Activated naive CD4-positive, alpha-beta T cell treated with anti-CD3 and anti-CD28 coated beads, Interleukin-2, amount 10 ng/mL, durations not matched to agents 7 days and 5 days (primary cell): ENCODE data around the gene AP4E1.
A peak's percentile ranks its signal among the peaks of the same experiment; 100 is the strongest.
"Not testable (repeated sequence)": the region's sequence is repeated elsewhere in the genome, so short reads cannot be mapped to it uniquely, and the experiment has no call there.

Experiments
- CTCF ChIA-PET: fragments of 350-600 bp; sonication (Branson Sonifier 250); formaldehyde crosslinking; loops from one replicate; lab custom pipeline; 2021; ENCODE audit warnings: antibody characterized with exemption; lab: Charles Lee
- DNase-seq: peaks from one replicate; pipeline ENCODE4 v3.0.0-alpha.2; 2020
- H3K27ac Mint-ChIP-seq: one replicate; pipeline ENCODE4 v1.8.0; 2021; ENCODE audit warnings: mild to moderate bottlenecking, moderate library complexity, mixed read lengths
- H3K27me3 Mint-ChIP-seq: one replicate; pipeline ENCODE4 v1.8.0; 2021; ENCODE audit warnings: mild to moderate bottlenecking, mixed read lengths
- H3K36me3 Mint-ChIP-seq: one replicate; pipeline ENCODE4 v1.8.0; 2021; ENCODE audit warnings: mixed read lengths
- H3K4me1 Mint-ChIP-seq: one replicate; pipeline ENCODE4 v1.8.0; 2021; ENCODE audit warnings: mixed read lengths
- H3K4me3 Mint-ChIP-seq: one replicate; pipeline ENCODE4 v1.8.0; 2021; ENCODE audit warnings: mild to moderate bottlenecking, moderate library complexity, mixed read lengths
- H3K9me3 Mint-ChIP-seq: one replicate; pipeline ENCODE4 v1.8.0; 2021; ENCODE audit warnings: mixed read lengths

Gene AP4E1

GRCh38 chr15:50908209-50909009 lies at the start of gene AP4E1:
Gene AP4E1 (plus strand): TSS chr15:50908683. CDS start chr15:50908779, 96 bp downstream.
- CTCF ChIA-PET: interaction anchor here (0.7 to 1.8 kb wide), 8 partner anchors 21 to 234 kb away, joined by 3 to 7 read pairs (median 5); no protein-coding TSS in a partner anchor
- peak within 1 kb of the TSS; percentile 97 for H3K27ac Mint-ChIP-seq
- no peaks in the 10 kb centered on the region for H3K27me3 Mint-ChIP-seq
- peaks cover 20% of the 10 kb centered on the region for H3K36me3 Mint-ChIP-seq
- DNase-seq: peak; percentile 94
- peaks cover 24% of the 10 kb centered on the region for H3K4me1 Mint-ChIP-seq
- no peaks in the 10 kb centered on the region for H3K9me3 Mint-ChIP-seq
- H3K4me3 Mint-ChIP-seq: peak within 1 kb of the TSS; percentile 88

DNA sequence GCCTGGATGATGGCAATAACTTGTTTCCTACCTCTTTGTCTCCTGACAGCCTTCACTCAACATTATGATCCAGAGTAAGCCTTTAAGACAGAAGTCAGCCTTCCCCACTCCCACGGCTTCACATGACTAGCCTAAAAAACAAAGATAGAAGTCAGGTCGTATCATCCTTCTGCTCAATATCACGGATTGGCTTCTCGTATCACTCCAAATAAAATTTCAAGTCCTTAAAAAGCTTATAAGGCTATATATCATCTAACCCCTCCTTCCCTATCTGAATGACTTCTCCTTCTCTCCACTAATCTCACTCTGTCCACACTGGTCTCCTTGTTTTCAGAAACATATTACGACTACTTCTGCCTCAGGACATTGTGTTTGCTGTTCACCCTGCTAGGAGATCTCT lies 47.7 kb upstream of the AP4E1 start:
- no peaks in the 10 kb centered on the region for H3K9me3 Mint-ChIP-seq
- no peaks in the 10 kb centered on the region for H3K36me3 Mint-ChIP-seq
- H3K4me3 Mint-ChIP-seq: no peak overlapping the region
- H3K27me3 Mint-ChIP-seq: peaks cover 24% of the 10 kb centered on the region
- no peak overlapping the region for H3K27ac Mint-ChIP-seq
- no peaks in the 10 kb centered on the region for H3K4me1 Mint-ChIP-seq
- DNase-seq: no peak
- CTCF ChIA-PET: interaction anchor here (0.7 kb wide), 1 partner anchor 147 kb away, joined by 3 read pairs; no protein-coding TSS in a partner anchor

DNA sequence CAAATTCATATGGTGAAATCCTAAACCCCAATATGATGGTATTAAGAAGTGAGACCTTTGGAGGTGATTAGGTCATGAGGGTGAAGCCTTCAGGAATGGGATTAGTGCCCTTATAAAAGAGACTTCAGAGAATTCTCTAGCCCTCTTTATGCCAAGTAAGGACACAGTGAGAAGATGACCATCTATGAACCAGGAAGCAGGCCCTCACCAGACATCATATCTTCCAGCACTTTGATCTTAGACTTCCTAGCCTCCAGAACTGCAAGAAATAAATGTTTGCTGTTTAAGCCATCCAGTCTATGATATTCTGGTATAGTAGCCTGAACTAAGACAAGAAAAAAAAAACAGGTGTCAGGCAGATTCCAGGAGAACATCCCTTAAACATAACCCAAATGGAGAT lies 45.9 kb upstream of the AP4E1 start:
- no peaks in the 10 kb centered on the region for H3K4me1 Mint-ChIP-seq
- CTCF ChIA-PET: no interaction called here
- H3K36me3 Mint-ChIP-seq: no peaks in the 10 kb centered on the region
- peaks cover 14% of the 10 kb centered on the region for H3K27me3 Mint-ChIP-seq
- no peak overlapping the region for H3K4me3 Mint-ChIP-seq
- H3K9me3 Mint-ChIP-seq: no peaks in the 10 kb centered on the region
- H3K27ac Mint-ChIP-seq: no peak overlapping the region
- no peak for DNase-seq

GRCh38 chr15:50864873-50865272 lies 43.6 kb upstream of the AP4E1 start:
- H3K9me3 Mint-ChIP-seq: no peaks in the 10 kb centered on the region
- H3K27me3 Mint-ChIP-seq: peaks cover 8% of the 10 kb centered on the region
- CTCF ChIA-PET: interaction anchor here (0.5 to 0.8 kb wide), 2 partner anchors 13 to 214 kb away, joined by 3 read pairs; no protein-coding TSS in a partner anchor
- no peaks in the 10 kb centered on the region for H3K4me1 Mint-ChIP-seq
- no peak for DNase-seq
- H3K27ac Mint-ChIP-seq: no peak overlapping the region
- no peak overlapping the region for H3K4me3 Mint-ChIP-seq
- no peaks in the 10 kb centered on the region for H3K36me3 Mint-ChIP-seq

DNA sequence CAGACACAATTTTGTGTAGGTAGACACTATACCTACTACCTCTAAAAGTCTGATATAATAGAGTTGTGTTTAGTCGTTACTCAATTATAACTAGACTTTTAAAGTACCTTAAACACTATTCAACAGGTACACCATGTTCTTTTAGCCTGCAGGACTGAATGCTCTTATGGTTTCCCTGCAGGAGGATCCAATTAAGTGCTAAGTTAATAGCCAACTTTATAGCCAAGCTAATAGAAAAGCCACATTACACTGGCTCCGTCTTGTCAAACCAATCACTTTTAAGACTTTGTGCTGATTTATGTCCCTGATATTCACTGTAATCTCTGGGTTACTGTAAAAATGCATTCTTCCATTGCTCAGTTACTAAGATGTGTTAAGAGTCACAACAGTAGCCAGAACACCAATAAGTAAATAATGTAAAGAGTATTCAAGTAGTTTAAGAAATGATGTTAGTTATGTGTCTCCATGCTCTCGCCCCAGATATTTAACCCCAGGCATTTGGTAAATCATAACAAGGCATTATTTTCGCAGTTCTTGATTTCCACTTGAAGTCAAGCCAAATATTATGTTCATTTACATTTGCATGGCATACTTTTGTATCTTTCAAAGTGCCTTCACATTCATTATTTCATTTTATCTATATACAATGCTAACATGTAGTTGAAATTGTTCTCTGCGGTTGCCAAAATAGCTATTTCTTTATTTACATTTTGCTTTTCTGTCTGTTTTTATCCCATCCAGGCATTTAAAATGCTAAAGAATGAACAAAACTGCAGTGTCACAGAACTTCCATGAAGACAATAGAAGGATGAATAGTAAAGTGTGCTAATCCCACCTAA lies 42.7 kb upstream of the AP4E1 start:
- H3K36me3 Mint-ChIP-seq: no peaks in the 10 kb centered on the region
- no peaks in the 10 kb centered on the region for H3K4me1 Mint-ChIP-seq
- DNase-seq: no peak
- H3K27me3 Mint-ChIP-seq: peaks cover 13% of the 10 kb centered on the region
- no peak overlapping the region for H3K27ac Mint-ChIP-seq
- H3K4me3 Mint-ChIP-seq: no peak overlapping the region
- CTCF ChIA-PET: interaction anchor here (0.5 to 1.0 kb wide), 2 partner anchors 11 to 12 kb away, joined by 3 read pairs; no protein-coding TSS in a partner anchor
- H3K9me3 Mint-ChIP-seq: no peaks in the 10 kb centered on the region

- CTCF ChIA-PET: no interaction called here
- H3K4me3 Mint-ChIP-seq: no peak overlapping the region
- H3K9me3 Mint-ChIP-seq: no peaks in the 10 kb centered on the region
- H3K27me3 Mint-ChIP-seq: peaks cover 16% of the 10 kb centered on the region
- no peak for DNase-seq
- H3K4me1 Mint-ChIP-seq: peaks cover 6% of the 10 kb centered on the region
- no peak overlapping the region for H3K27ac Mint-ChIP-seq
- no peaks in the 10 kb centered on the region for H3K36me3 Mint-ChIP-seq
These were observed 36.7 kb upstream of the AP4E1 start for GRCh38 chr15:50871832-50872231.

- H3K36me3 Mint-ChIP-seq: no peaks in the 10 kb centered on the region
- H3K4me3 Mint-ChIP-seq: no peak overlapping the region
- H3K27me3 Mint-ChIP-seq: peaks cover 16% of the 10 kb centered on the region
- peaks cover 14% of the 10 kb centered on the region for H3K4me1 Mint-ChIP-seq
- no peaks in the 10 kb centered on the region for H3K9me3 Mint-ChIP-seq
- DNase-seq: no peak
- no peak overlapping the region for H3K27ac Mint-ChIP-seq
- CTCF ChIA-PET: interaction anchor here (1.1 to 1.4 kb wide), 2 partner anchors 9 to 54 kb away, joined by 3 to 5 read pairs; no protein-coding TSS in a partner anchor
These were observed 35.6 kb upstream of the AP4E1 start for GRCh38 chr15:50872832-50873426.

DNA sequence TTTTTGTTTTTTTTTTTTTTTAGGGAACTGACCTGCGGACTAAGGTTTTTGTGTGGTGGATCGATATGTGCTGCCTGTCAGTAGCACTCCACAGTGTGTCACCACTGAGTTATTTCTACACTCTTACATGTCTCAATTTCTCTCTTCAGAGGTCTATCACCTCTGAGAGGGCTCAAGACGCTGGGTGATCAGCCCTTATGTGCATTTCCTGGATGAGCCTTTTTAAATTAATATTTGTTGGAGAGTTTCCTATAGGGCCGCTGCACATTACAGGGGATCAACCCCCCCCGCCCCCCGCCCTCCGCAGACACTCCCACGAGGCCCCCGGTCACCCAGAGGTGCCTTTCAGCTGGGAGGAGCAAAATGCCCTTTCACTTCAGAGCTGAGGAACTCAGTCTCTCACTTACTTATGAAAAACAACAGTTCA lies 34.5 kb upstream of the AP4E1 start:
- CTCF ChIA-PET: interaction anchor here (0.8 to 1.4 kb wide), 6 partner anchors 8 to 199 kb away, joined by 3 to 6 read pairs (median 4); no protein-coding TSS in a partner anchor
- DNase-seq: no peak
- Mint-ChIP-seq H3K27ac (no peak overlapping the region), H3K4me3 (no peak overlapping the region), H3K36me3 (no peaks in the 10 kb centered on the region), H3K27me3 (peaks cover 16% of the 10 kb centered on the region), H3K9me3 (no peaks in the 10 kb centered on the region), H3K4me1 (peaks cover 24% of the 10 kb centered on the region)

DNA sequence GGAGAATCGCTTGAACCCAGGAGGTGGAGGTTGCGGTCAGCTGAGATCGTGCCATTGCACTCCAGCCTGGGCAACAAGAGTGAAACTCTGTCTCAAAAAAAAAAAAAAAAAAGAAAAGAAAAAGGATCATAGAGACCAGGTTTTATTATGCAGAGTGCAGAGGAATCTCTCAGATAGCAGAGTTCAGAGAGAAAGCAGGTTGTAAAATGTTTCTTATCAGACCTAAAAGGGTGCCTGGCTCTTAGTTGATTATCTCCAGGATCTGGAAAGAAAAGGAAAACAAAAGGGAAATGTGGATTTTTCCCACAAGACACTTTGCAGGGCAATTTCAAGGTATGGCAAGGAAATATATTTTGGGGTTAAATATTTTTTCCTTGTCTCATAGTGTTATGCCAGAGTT lies 33.2 kb upstream of the AP4E1 start:
- H3K27me3 Mint-ChIP-seq, DNase-seq, H3K9me3 Mint-ChIP-seq, H3K4me3 Mint-ChIP-seq, H3K36me3 Mint-ChIP-seq, H3K27ac Mint-ChIP-seq: not testable (repeated sequence)
- peaks cover 37% of the 10 kb centered on the region for H3K4me1 Mint-ChIP-seq
- CTCF ChIA-PET: interaction anchor here (1.0 to 2.0 kb wide), 2 partner anchors 34 to 101 kb away, joined by 3 to 6 read pairs; partner anchors contain the start of gene AP4E1

DNA sequence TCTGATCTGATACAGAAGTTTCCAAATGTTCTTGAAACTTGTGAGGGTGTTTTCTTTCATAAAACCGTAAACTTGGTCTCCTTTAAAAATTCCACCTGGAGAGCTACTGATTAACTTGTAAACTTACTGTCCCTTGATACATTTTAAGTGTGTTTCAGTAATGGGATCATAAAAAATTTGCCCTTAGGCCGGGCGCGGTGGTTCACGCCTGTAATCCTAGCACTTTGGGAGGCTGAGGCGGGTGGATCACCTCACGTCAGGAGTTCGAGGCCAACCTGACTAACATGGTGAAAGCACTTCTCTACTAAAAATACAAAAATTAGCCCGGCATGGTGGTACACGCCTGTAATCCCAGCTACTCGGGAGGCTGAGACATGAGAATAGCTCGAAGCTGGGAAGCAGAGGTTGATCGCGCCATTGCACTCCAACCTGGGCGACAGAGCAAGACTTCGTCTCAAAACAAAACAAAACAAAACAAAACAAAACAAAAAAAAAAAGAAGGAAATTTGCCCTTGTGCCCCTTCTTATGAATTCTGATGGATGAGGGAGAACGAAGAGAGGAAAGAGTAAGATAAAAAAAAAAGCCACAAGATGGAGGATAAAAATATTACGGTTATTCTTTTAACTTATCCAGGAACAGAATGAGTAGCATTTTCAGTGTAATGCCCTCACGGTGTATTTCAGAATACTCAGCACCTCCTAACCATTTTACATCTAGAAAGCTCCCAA lies 32.1 kb upstream of the AP4E1 start:
- no peak for DNase-seq
- H3K4me1 Mint-ChIP-seq: peaks cover 48% of the 10 kb centered on the region

GRCh38 chr15:50876989-50877360 lies 31.5 kb upstream of the AP4E1 start:
- Mint-ChIP-seq H3K9me3 (no peaks in the 10 kb centered on the region), H3K27me3 (peaks cover 6% of the 10 kb centered on the region), H3K36me3 (peaks cover 6% of the 10 kb centered on the region), H3K27ac (peak overlapping the region; percentile 31), H3K4me3 (peak overlapping the region; percentile 43), H3K4me1 (peaks cover 53% of the 10 kb centered on the region)
- CTCF ChIA-PET: interaction anchor here (0.6 to 2.0 kb wide), 15 partner anchors 8 to 528 kb away, joined by 3 to 9 read pairs (median 3); partner anchors contain the start of gene AP4E1
- DNase-seq: peak; percentile 76

More for the DNA sequence above, 32.1 kb upstream of the AP4E1 start:
- H3K27ac Mint-ChIP-seq: no peak overlapping the region
- CTCF ChIA-PET: interaction anchor here (0.6 to 2.0 kb wide), 16 partner anchors 9 to 1994 kb away, joined by 3 to 9 read pairs (median 3); partner anchors contain the start of gene AP4E1
- H3K36me3 Mint-ChIP-seq: peaks cover 6% of the 10 kb centered on the region
- H3K9me3 Mint-ChIP-seq: no peaks in the 10 kb centered on the region
- H3K4me3 Mint-ChIP-seq: peak overlapping the region; percentile 43
- H3K27me3 Mint-ChIP-seq: peaks cover 6% of the 10 kb centered on the region

GRCh38 chr15:50879016-50879617 lies 29.4 kb upstream of the AP4E1 start:
- peaks cover 6% of the 10 kb centered on the region for H3K36me3 Mint-ChIP-seq
- peak; percentile 31 for DNase-seq
- CTCF ChIA-PET: interaction anchor here (0.9 to 2.4 kb wide), 2 partner anchors 28 to 204 kb away, joined by 3 to 9 read pairs; no protein-coding TSS in a partner anchor

More at GRCh38 chr15:50879016-50879617, 29.4 kb upstream of the AP4E1 start:
- Mint-ChIP-seq H3K4me3 (no peak overlapping the region), H3K9me3 (no peaks in the 10 kb centered on the region), H3K27me3 (no peaks in the 10 kb centered on the region), H3K27ac (peak overlapping the region; percentile 82), H3K4me1 (peaks cover 68% of the 10 kb centered on the region)
